ENCODE results near the gene SEC24C.

DNA sequence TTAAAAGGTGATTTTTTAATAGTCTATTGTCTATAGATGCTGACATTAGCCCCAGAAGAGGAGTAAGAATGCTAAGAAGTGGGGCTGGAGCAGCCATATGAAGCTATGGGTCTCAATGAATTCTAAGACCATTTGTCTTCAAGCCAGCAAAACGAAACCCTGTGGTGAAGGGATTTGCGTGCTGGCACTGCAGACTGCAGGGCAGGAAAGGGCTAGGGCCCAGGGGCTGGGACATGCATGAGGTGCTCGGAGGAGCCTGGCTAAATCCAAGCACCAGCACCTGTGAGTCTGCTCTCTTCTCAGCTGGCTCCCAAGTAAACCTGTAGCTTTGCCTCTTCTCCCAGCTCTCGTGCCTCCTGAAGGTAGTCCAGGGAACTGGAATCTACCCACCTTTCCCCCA, 68.5 kb downstream of the SEC24C start:
- no peak for TF ChIP-seq POLR2A (IDR thresholded peaks at IDR 0.05)
- TF ChIP-seq, protein P1, sequence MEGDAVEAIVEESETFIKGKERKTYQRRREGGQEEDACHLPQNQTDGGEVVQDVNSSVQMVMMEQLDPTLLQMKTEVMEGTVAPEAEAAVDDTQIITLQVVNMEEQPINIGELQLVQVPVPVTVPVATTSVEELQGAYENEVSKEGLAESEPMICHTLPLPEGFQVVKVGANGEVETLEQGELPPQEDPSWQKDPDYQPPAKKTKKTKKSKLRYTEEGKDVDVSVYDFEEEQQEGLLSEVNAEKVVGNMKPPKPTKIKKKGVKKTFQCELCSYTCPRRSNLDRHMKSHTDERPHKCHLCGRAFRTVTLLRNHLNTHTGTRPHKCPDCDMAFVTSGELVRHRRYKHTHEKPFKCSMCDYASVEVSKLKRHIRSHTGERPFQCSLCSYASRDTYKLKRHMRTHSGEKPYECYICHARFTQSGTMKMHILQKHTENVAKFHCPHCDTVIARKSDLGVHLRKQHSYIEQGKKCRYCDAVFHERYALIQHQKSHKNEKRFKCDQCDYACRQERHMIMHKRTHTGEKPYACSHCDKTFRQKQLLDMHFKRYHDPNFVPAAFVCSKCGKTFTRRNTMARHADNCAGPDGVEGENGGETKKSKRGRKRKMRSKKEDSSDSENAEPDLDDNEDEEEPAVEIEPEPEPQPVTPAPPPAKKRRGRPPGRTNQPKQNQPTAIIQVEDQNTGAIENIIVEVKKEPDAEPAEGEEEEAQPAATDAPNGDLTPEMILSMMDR (IDR thresholded peaks at IDR 0.05) = no peak
